GM11168 (cell line): ENCODE data around the gene KRT4.
"Not testable (repeated sequence)": the region's sequence is repeated elsewhere in the genome, so short reads cannot be mapped to it uniquely, and the experiment has no call there.

Experiments
- in situ Hi-C: fragments of 300-500 bp; cut with MboI; formaldehyde crosslinking; loops from one replicate; pipeline ENCODE4 v1.12.0; 2022; ENCODE audit warnings: low sequenced_read_pairs; ENCODE audit not compliant: unreplicated experiment

The KRT4 gene

DNA sequence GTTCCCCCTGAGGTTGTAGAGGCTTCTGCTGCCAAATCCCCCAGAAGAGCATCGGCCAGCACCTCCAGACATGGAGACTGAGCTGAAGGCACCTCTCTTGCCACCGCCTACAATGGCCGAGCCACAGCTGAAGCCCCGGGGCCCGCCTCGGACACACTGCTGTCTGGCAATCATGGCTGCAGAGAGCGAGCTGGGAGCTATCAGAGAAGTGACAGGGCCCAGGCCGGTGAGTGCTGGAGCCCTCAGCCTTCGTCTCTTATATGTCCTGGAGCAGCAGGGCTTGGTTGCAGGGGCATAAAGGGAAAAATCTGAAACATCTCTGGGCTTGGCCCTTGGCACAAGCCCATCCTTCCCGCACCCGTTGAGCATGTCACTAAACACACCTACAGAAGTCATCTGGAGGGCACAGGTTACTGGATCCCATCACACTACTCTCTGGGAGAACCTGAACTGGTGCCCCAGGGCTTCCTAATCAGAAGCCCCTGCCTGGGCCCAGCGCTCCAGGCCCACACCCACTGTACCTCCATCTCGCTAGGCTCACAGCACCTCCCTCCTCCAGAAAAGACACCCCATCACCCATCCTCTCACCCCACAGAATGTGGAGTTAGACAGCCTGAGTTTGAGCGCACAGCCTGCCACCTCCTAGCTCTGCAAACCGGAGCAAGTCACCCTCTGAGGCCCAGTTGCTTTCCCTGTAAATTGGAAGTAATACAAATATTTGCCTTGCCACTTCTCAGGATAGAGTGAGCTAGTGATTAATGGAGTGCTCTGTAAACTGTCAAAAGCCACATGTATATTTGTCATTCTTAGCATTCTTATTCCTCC lies at the start of gene KRT4:
Gene KRT4 (minus strand): TSS at position 232 of the 825 bp plus-strand sequence. CDS start 58 bp downstream, at position 174.
- in situ Hi-C loops = no loop called here

DNA sequence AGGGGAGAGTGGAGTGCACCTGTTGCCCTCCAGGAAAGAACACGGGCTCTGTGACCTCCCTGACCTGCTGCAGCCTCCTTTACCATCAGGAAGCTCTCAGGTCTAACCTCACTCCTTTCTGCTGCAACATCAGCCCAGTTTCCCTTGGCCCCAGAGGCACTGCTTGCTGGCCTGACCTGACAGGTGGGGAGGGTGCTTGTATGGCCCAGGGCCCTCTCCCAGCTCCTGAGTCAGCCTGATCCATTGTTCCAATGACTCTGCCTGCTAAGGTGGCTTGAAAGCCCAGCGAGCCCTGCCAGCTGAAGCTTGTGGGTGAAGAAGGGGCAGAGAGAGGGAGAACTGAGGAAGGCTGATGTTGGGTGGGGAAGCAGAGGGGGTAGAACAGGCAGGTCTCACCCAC lies 48.1 kb upstream of the KRT4 start:
- in situ Hi-C loops = loop anchor here (10.0 kb wide), 1 partner anchor 497 kb away; the partner anchor contains the start of gene KRT85

DNA sequence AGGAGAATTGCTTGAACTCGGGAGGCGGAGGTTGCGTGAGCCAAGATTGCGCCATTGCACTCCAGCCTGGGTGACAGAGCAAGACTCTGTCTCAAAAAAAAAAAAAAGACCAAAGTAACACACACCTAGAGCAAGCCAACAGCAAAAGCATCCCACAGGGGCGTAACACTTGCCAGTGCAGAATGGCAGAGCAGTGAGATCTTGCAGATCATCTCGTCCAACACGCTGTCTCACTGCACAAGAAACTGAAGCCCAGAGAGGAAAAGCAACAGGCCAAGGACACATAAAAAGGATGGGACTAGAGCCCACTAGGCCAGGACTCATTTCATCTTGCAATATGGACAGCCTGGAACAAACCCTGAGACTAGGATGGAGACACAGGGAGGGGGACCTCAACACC lies 47.6 kb upstream of the KRT4 start:
- in situ Hi-C loops = loop anchor here (10.0 kb wide), 1 partner anchor 497 kb away; the partner anchor contains the start of gene KRT85

DNA sequence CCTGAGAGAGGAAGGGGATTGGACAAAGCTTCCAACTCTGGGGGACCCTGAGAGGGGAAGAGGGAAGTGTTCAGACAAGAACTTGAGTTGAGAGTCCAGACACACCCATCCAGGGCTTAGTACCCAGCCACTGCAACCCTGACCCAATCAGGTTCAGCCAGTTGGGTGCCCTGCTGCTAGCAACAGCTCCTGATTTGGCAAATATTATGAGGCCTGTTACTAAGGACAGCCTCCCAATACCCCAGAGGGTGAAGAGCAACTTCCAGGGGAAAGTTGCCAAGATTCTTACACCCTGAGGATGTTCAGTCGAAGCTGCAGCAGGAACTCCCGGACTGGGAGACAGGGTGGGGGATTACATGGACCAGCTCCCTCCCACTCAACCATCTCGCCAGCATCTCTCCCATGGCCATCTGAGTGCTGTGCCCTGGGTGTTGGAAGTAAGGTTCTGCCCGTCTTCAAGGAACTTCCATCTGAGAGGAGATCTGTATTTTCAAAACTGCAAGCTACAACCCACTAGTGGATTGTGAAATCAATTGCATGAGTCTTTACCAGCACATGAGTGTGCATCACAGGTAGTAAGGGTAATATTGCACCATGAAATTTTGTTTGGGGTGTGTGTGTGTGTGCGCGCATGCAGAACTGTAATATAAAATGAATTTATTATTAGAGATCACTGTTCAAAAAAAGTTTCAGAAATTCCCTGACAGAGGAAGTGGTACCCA lies 46.3 kb upstream of the KRT4 start:
- in situ Hi-C loops = loop anchor here (10.0 kb wide), 1 partner anchor 495 kb away; the partner anchor contains the start of gene KRT85

- in situ Hi-C loops = no loop called here
Observed at GRCh38 chr12:52857500-52857899, 43.6 kb upstream of the KRT4 start.

- in situ Hi-C loops = no loop called here
Observed at GRCh38 chr12:52856787-52857186, 42.9 kb upstream of the KRT4 start.

GRCh38 chr12:52856077-52856476 lies 42.2 kb upstream of the KRT4 start:
- in situ Hi-C loops = not testable (repeated sequence)

DNA sequence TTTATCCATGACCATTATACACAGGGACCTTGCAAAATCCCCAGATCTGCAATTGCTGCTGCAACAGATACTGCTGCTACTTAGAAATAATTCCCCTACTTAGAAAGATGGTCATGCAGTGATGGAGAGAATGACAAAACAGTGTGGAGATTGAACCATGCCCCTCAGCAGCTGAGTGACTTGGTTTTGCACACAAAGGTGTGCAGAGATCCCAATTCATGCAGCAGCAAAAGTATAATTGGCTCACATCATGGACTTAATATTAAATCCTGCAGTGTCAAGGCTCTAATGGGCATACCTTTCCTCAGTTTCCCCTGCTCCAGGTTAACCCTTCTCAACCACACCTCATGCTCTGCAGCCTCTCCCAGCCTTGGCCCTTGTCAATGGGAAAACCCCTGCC lies 37.9 kb upstream of the KRT4 start:
- in situ Hi-C loops = no loop called here

DNA sequence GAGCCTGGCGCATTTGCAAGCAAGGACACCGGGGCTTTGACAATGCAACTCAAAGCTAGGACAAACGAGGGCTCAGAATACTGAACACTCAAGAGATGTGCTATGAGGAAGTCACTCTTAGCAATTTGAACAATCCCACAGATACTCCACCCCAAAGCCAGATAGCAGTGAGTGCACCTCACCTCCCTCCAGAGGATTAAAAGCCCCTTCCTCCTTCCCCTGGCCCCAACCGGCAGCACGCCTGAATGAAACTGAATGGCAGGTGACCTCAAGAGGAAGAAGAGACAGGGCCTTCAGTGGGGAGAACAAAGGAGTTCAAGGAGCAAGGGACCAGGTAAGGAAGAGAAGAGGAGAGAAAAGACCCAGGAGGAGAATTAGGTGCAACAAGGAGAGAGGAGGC lies 36.8 kb upstream of the KRT4 start:
- in situ Hi-C loops = no loop called here

DNA sequence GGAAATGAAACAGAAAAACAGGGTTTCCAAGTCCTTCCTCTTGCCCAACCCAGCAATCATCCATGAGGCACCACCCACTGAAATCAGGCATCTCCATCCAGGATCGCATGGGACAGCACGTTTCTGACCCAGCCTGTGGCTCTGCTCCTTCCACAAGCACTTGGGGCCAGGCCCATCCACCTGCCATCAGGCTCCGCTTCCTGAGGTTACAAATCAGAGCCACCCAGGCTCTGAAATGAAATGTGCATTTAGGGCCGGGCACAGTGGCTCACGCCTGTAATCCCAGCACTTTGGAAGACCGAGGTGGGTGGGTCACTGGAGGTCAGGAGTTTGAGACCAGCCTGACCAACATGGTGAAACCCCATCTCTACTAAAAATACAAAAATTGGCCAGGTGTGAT lies 35.6 kb upstream of the KRT4 start:
- in situ Hi-C loops = no loop called here

- in situ Hi-C loops = no loop called here
Observed at GRCh38 chr12:52848661-52849255, 34.8 kb upstream of the KRT4 start, which contains the start of gene KRT78. KRT78 (minus strand) TSS chr12:52848994; CDS start chr12:52848930, 64 bp downstream.

- in situ Hi-C loops = no loop called here
Observed at GRCh38 chr12:52847335-52848102, 33.6 kb upstream of the KRT4 start.

GRCh38 chr12:52846356-52846970 lies 32.5 kb upstream of the KRT4 start:
- in situ Hi-C loops = no loop called here

- in situ Hi-C loops = no loop called here
Observed at GRCh38 chr12:52845946-52846345, 32.0 kb upstream of the KRT4 start.

DNA sequence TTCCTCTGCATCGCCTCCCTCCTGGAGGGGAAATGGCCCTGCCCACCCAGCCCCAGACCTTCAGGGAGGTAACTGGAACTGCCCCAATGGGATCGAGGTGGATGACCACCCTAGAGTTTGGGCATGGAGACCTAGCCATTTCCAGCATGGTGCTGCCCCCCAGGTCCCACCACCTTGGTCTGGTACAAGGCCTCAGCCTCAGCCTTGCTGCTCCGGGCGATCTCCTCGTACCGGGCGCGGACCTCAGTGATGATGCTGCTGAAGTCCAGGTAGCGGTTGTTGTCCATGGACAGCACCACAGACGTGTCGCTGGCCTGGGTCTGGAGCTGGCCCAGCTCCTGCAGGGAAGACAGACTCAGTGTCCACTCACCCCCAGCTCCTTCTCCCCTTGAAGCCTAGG lies 30.5 kb upstream of the KRT4 start:
- in situ Hi-C loops = no loop called here

GRCh38 chr12:52839436-52840105 lies 25.7 kb upstream of the KRT4 start:
- in situ Hi-C loops = no loop called here

DNA sequence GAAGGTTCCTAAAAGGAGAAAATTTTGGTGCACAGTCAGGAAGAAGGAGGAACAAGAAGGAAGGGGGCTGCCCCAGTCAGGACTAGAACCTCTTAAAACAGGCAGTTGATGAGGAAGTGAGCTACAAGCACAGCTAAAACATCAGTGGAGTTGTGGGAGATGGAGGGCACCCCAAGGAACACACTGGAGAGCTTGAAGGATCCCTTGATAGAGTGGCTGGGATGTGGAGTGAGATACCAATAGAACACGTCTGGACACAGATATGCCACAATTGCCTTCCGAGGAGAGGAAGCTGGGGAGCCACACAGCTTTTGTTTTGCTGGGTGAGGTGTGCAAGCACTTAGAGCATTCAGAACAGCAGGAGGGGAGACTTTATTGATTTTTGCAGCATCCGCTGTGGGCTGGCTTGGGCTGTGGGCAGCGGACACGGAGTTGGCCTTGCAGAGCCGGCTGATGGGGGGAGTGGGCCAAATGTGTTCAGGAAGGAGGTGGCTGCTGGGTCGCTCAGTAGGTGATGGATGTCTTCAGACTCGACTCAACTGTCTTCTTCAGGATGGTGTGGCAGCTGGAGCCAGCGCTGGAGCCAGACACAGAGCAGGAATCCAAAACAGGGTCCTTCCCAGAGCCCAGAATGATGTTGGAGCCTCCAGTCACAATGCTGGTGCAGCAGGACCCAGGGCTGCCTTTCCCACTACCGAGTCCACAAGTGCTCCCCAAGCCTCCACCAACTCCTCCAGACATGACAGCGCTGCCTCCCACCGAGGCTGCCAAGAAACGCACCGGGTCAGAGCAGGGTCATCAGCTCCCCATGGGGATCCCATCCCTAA lies 24.9 kb upstream of the KRT4 start:
- in situ Hi-C loops = no loop called here
